Lung (tissue), 12 donors: ENCODE results near the gene AGAP1. TPM values are rescaled to one million over a fixed set of nuclear protein-coding genes. Genes with fewer than 3 reads are reported as not detected.

Source experiments
- ATAC-seq: fragments of 200-7000 bp; cut with Tn5 transposase; one replicate; pipeline ENCODE4 v1.9.1; 2020; ENCODE audit warnings: moderate number of reproducible peaks; ENCODE audit not compliant: insufficient read depth, low FRiP score
- DNase-seq, 3 donors: peaks; one replicate each; pipeline ENCODE4 v3.0.0-alpha.2; 2013 to 2017
- H3K27ac ChIP-seq, 2 donors: one replicate each; pipeline ENCODE4 v1.5.1; 2013; ENCODE audit warnings: mild to moderate bottlenecking in 2 of 2, moderate library complexity in 2 of 2, control low read depth in 1 of 2, inconsistent platforms in 1 of 2, low read depth in 1 of 2, low read length in 1 of 2
- H3K27me3 ChIP-seq, 3 donors: one replicate each; pipeline ENCODE4 v1.5.1; 2013; ENCODE audit warnings: low read length in 2 of 3; ENCODE audit not compliant: control insufficient read depth in 3 of 3, insufficient read depth in 3 of 3
- H3K36me3 ChIP-seq, 4 donors: one replicate each; pipeline ENCODE4 v1.5.1; 2013; ENCODE audit warnings: low read length in 4 of 4, mild to moderate bottlenecking in 1 of 4, moderate library complexity in 1 of 4; ENCODE audit not compliant: control insufficient read depth in 4 of 4, insufficient read depth in 4 of 4
- H3K4me1 ChIP-seq, 5 donors: one replicate each; pipeline ENCODE4 v1.5.1; 2013; ENCODE audit warnings: low read length in 5 of 5, mild to moderate bottlenecking in 2 of 5, moderate library complexity in 1 of 5; ENCODE audit not compliant: control insufficient read depth in 5 of 5, insufficient read depth in 5 of 5
- H3K4me3 ChIP-seq: one replicate; pipeline ENCODE4 v1.5.1; 2013; ENCODE audit warnings: mild to moderate bottlenecking, control low read depth, moderate library complexity
- H3K9ac ChIP-seq, 2 donors: one replicate each; pipeline ENCODE4 v1.5.1; 2013; ENCODE audit warnings: low read length in 2 of 2, control low read depth in 1 of 2; ENCODE audit not compliant: insufficient read depth in 1 of 2
- H3K9me3 ChIP-seq, 4 donors: one replicate each; pipeline ENCODE4 v1.5.1; 2013; ENCODE audit warnings: low read length in 3 of 4, mild to moderate bottlenecking in 1 of 4, moderate library complexity in 1 of 4; ENCODE audit not compliant: control insufficient read depth in 4 of 4, insufficient read depth in 3 of 4
- WGBS, 2 donors: extraction: QIAGEN DNeasy Blood & Tissue Kit; methylation state at CpG; one replicate each; pipeline ENCODE4 v1.1.7; 2013; 5-methylcytosine and 5-hydroxymethylcytosine counted together
- polyA plus RNA-seq, 2 donors: library from polyadenylated mRNA; stranded (reverse); fragments of 200-250 nt; gene quantifications; one replicate each; pipeline ENCODE4 v1.2.1, GENCODE V29; 2013
- total RNA-seq, 2 donors: library from RNA; depleted of rRNA in 1 of 2; stranded (reverse); fragments of >200 nt in 1 of 2; gene quantifications; one replicate each; pipeline ENCODE4 v1.2.1, GENCODE V29; 2014 to 2021
- TF ChIP-seq, protein P1 (sequence below): IDR thresholded peaks from 2 replicates; pipeline ENCODE4 v1.5.1; 2012; ENCODE audit warnings: mild to moderate bottlenecking; ENCODE audit errors: control extremely low read depth, extremely low read depth
- donor health status: control.
- donor health status: control.
- donor health status: Bipolar disorder and iron deficiency.
- donor health status: healthy.
- donor health status: DM: yes; HTN: yes; CAD: no.

AGAP1 gene
- total and polyA plus RNA-seq, 4 donors = 6.6 to 39.4 (median 20.2) TPM

GRCh38 chr2:236001166-236001828, 507.5 kb downstream of the AGAP1 start:
- WGBS, 2 donors = 80 to 88% methylated on average over 20 of the region's 20 CpGs
- Histone ChIP-seq H3K4me3 (no peak overlapping the region), H3K4me1 (peaks cover 0 to 3% (median 0%) of the 10 kb centered on the region in 5 donors), H3K9ac (no peak overlapping the region), H3K27ac (no peak overlapping the region), H3K27me3 (no peaks in the 10 kb centered on the region), H3K36me3 (peaks cover 0 to 5% (median 0%) of the 10 kb centered on the region in 4 donors), H3K9me3 (no peaks in the 10 kb centered on the region)
- TF ChIP-seq, protein P1, sequence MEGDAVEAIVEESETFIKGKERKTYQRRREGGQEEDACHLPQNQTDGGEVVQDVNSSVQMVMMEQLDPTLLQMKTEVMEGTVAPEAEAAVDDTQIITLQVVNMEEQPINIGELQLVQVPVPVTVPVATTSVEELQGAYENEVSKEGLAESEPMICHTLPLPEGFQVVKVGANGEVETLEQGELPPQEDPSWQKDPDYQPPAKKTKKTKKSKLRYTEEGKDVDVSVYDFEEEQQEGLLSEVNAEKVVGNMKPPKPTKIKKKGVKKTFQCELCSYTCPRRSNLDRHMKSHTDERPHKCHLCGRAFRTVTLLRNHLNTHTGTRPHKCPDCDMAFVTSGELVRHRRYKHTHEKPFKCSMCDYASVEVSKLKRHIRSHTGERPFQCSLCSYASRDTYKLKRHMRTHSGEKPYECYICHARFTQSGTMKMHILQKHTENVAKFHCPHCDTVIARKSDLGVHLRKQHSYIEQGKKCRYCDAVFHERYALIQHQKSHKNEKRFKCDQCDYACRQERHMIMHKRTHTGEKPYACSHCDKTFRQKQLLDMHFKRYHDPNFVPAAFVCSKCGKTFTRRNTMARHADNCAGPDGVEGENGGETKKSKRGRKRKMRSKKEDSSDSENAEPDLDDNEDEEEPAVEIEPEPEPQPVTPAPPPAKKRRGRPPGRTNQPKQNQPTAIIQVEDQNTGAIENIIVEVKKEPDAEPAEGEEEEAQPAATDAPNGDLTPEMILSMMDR = no peak
- ATAC-seq (no peak), DNase-seq (peak in 2 of 3 donors; percentile 27 to 28)

- DNase-seq (no peak), ATAC-seq (no peak)
- TF ChIP-seq, protein P1 = no peak
- Histone ChIP-seq H3K27me3 (no peaks in the 10 kb centered on the region), H3K4me3 (no peak overlapping the region), H3K36me3 (peaks cover 0 to 5% (median 0%) of the 10 kb centered on the region in 4 donors), H3K27ac (no peak overlapping the region), H3K9me3 (no peaks in the 10 kb centered on the region), H3K9ac (no peak overlapping the region), H3K4me1 (peaks cover 0 to 3% (median 0%) of the 10 kb centered on the region in 5 donors)
- WGBS, 2 donors = 82 to 93% methylated on average over 8 of the region's 8 CpGs
Measured at GRCh38 chr2:236001854-236002253, 508.0 kb downstream of the AGAP1 start.

DNA sequence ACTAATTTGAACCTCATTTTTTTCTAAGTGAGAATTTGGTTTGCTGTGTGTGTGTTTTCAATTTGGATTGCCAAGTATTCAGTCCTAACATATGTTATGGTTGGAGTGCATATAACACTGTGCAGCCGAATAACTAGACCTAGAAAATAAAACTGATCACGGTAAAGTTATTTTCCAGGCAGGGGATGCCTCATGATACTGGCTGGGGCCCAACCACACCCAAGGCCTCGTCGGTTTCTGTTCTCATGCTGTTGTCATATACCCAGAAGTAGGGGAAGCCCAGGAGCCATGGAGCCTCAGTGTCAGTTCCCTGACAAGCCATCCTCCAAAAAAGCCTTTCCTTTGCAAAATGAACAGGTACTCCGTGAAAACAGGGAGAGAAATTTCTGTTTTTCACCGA, 514.2 kb downstream of the AGAP1 start:
- 90 to 98% methylated on average over 6 of the region's 6 CpGs for WGBS, 2 donors
- TF ChIP-seq, protein P1 = no peak
- Histone ChIP-seq H3K27ac (no peak overlapping the region), H3K4me1 (peaks cover 0 to 2% (median 0%) of the 10 kb centered on the region in 5 donors), H3K9ac (no peak overlapping the region), H3K9me3 (no peaks in the 10 kb centered on the region), H3K4me3 (no peak overlapping the region), H3K27me3 (no peaks in the 10 kb centered on the region), H3K36me3 (no peaks in the 10 kb centered on the region)
- DNase-seq (no peak), ATAC-seq (no peak)
